Pancreas (tissue), 10 donors: ENCODE data around the gene PDGFRB. TPM values are rescaled to one million over a fixed set of nuclear protein-coding genes. Genes with fewer than 3 reads are reported as not detected.

Experiments
- ATAC-seq, 4 donors: fragments of 200-7000 bp; cut with Tn5 transposase; one replicate each; pipeline versions ENCODE4 v1.8.0 to v1.9.1; 2020; ENCODE audit warnings: mild to moderate bottlenecking in 4 of 4, moderate library complexity in 4 of 4
- DNase-seq, 6 donors: peaks; one replicate each; pipeline ENCODE4 v3.0.0-alpha.2; 2020
- FAIRE-seq: peaks from 2 replicates; lab custom pipeline; 2012; peaks lifted over from hg19 to GRCh38; lab: Jason Lieb, UNC
- H3K27ac ChIP-seq, 4 donors: fragments of 200-600 bp; sonication (generic); 1 replicate in 3 of 4; 2 replicates in 1 of 4; pipeline versions ENCODE4 v1.5.0 to v1.8.0; 2020
- H3K27me3 ChIP-seq, 4 donors: fragments of 200-600 bp; one replicate each; pipeline ENCODE4 v1.8.0; 2021
- H3K36me3 ChIP-seq, 3 donors: fragments of 200-600 bp; sonication (generic) in 1 of 3; one replicate each; pipeline versions ENCODE4 v1.5.0 to v1.8.0; 2020 to 2021
- H3K4me1 ChIP-seq, 3 donors: fragments of 200-600 bp; one replicate each; pipeline ENCODE4 v1.8.0; 2021
- H3K4me3 ChIP-seq, 4 donors: fragments of 200-600 bp; sonication (generic) in 2 of 4; one replicate each; pipeline versions ENCODE4 v1.5.0 to v1.8.0; 2020 to 2021
- H3K9me3 ChIP-seq, 4 donors: fragments of 200-600 bp; one replicate each; pipeline ENCODE4 v1.8.0; 2021
- CTCF ChIP-seq, 4 donors: fragments of 200-600 bp; sonication (generic) in 3 of 4; IDR thresholded peaks; one replicate each; pipeline versions ENCODE4 v1.5.0 to v1.8.0; 2021; ENCODE audit warnings: antibody characterized with exemption in 4 of 4
- WGBS, 2 donors: extraction: QIAGEN DNeasy Blood & Tissue Kit; methylation state at CpG; one replicate each; pipeline ENCODE4 v1.1.7; 2013; 5-methylcytosine and 5-hydroxymethylcytosine counted together
- intact Hi-C, 3 donors: fragments of 100-400 bp; cut with DNase I; formaldehyde crosslinking; loops; one replicate each; pipeline versions ENCODE4 v1.11.1 to v1.14.2; 2022
- polyA plus RNA-seq, 2 donors: library from polyadenylated mRNA; stranded (reverse); fragments of 200-250 nt; gene quantifications; one replicate each; pipeline ENCODE4 v1.2.3, GENCODE V29; 2013
- total RNA-seq, 6 donors: library from RNA; stranded (reverse); fragmentation: NEBNext Ultra II Directional in 4 of 6; extraction: Animal tissue kit (Norgen Biotek cat#: 25700) in 4 of 6; gene quantifications; one replicate each; pipeline versions ENCODE4 v1.2.1 to v1.2.4, GENCODE V29; 2021 to 2023
- donor health status: healthy with polysubstance abuse.
- donor health status: DM: no; HTN: no; CAD: no; lungs with moderate emphysema.
- donor health status: DM: no; HTN: no; CAD: no.
- donor health status: control.
- donor health status: control.
- donor health status: Bipolar disorder and iron deficiency.
- donor health status: DM: yes; HTN: yes; CAD: no.
- donor health status: DM: no; HTN: no; CAD: no.
- donor health status: DM: no; HTN: no; CAD: no.
- donor health status: DM: yes; HTN: yes; CAD: no.

The PDGFRB gene
- total and polyA plus RNA-seq, 8 donors: 7.2 to 48.6 (median 14.5) TPM

- no peak overlapping the region for H3K4me3 ChIP-seq
- intact Hi-C loops: loop anchor here in 1 of 3 donors (10.0 kb wide), 1 partner anchor 225 kb away; no protein-coding TSS in a partner anchor
- DNase-seq (no peak), FAIRE-seq (no peak), ATAC-seq (no peak)
- H3K9me3 ChIP-seq: no peaks in the 10 kb centered on the region
- no peaks in the 10 kb centered on the region for H3K36me3 ChIP-seq
- no peaks in the 10 kb centered on the region for H3K27me3 ChIP-seq
- 93 to 95% methylated on average over 3 of the region's 3 CpGs for WGBS, 2 donors
- no peaks in the 10 kb centered on the region for H3K4me1 ChIP-seq
- no peak for TF ChIP-seq CTCF (IDR thresholded peaks at IDR 0.05)
- no peak overlapping the region for H3K27ac ChIP-seq
These were observed 35.6 kb downstream of the PDGFRB start for GRCh38 chr5:150120062-150120441.

DNA sequence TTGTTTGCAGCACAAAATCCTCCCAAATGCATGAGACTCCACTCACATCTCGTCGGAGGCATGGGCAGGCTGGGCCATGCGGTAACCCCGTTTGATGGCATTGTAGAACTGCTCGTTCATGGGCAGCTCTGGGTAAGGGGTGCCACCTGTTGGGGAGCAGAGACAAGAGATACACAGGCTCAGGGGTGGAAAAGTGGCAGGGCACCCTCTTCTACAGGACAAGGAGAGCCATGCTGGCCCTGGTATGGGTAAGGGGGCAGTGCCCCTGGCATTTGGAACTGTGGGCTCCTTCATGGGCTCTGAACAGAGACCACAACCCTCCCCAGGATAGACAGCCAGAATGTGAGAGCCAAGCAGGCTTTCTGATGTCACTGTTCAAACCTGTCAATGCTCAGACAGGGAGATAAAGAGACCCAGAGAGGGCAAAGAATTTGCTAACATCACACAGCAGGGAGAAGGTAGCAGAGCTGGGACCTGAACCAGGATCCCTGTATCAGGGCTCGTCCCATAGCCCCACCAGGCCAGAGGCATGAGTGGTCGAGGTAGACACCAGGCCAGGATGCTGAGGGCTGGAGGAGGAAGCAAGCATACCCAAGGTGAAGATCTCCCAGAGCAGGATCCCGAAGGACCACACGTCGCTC lies 36.1 kb downstream of the PDGFRB start:
- ATAC-seq: peak in 1 of 4 donors; percentile 50
- H3K27me3 ChIP-seq: no peaks in the 10 kb centered on the region
- H3K9me3 ChIP-seq: no peaks in the 10 kb centered on the region
- no peak overlapping the region for H3K27ac ChIP-seq
- FAIRE-seq: no peak
- no peak for TF ChIP-seq CTCF (IDR thresholded peaks at IDR 0.05)
- no peaks in the 10 kb centered on the region for H3K4me1 ChIP-seq
- no peaks in the 10 kb centered on the region for H3K36me3 ChIP-seq
- no peak overlapping the region for H3K4me3 ChIP-seq
- intact Hi-C loops: loop anchor here in 1 of 3 donors (10.0 kb wide), 1 partner anchor 225 kb away; no protein-coding TSS in a partner anchor
- DNase-seq: peak in 1 of 6 donors; percentile 25
- WGBS, 2 donors: 77 to 86% methylated on average over 10 of the region's 10 CpGs

DNA sequence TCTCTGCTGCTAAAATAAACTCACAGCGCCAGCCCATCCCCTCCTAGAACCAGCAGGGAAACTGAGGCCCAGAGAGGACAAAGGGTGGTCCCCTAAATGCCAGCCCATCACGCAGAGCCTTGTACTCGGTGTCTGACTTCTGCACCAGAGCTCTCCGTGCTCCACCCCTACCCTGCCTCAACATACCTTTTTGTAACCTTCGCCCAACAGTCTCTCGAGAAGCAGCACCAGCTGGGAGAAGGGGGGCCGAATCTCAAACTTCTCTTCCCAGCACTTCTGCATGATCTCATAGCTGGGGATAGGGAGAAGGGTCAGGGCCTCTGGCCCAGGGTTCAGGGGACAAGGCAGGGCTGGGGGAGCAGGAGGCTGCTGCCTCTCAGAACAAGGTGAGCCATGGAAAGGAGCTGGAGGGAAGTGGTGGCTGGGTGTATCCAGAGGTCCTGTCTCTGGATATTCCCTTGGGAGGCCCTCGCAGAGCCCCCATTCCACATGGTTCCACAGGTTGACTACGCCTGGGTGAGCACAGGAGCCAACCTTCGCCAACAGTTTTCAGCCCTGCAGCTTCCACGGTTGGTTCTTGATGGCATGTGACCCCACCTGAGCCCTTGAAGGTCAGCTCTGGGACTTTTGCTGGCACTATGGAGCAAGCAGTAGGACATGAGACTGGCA lies 37.0 kb downstream of the PDGFRB start:
- FAIRE-seq (no peak), ATAC-seq (no peak), DNase-seq (no peak)
- no peaks in the 10 kb centered on the region for H3K9me3 ChIP-seq
- WGBS, 2 donors: 80 to 86% methylated on average over 11 of the region's 11 CpGs
- no peaks in the 10 kb centered on the region for H3K4me1 ChIP-seq
- H3K27me3 ChIP-seq: no peaks in the 10 kb centered on the region
- no peak for TF ChIP-seq CTCF (IDR thresholded peaks at IDR 0.05)
- intact Hi-C loops: no loop called here
- H3K36me3 ChIP-seq: no peaks in the 10 kb centered on the region
- no peak overlapping the region for H3K4me3 ChIP-seq
- no peak overlapping the region for H3K27ac ChIP-seq

- no peak overlapping the region for H3K27ac ChIP-seq
- H3K27me3 ChIP-seq: no peaks in the 10 kb centered on the region
- FAIRE-seq: no peak
- no peak for DNase-seq
- no peaks in the 10 kb centered on the region for H3K36me3 ChIP-seq
- no peak for TF ChIP-seq CTCF (IDR thresholded peaks at IDR 0.05)
- intact Hi-C loops: no loop called here
- H3K4me1 ChIP-seq: no peaks in the 10 kb centered on the region
- whole genome bisulfite sequencing, 2 donors: 72 to 80% methylated on average over 9 of the region's 9 CpGs
- H3K9me3 ChIP-seq: no peaks in the 10 kb centered on the region
- no peak overlapping the region for H3K4me3 ChIP-seq
- no peak for ATAC-seq
These were observed 37.6 kb downstream of the PDGFRB start for GRCh38 chr5:150117945-150118560.
